HG03469 (cell line): ENCODE results near the gene RPP38.

Source experiments
- ATAC-seq: cut with Tn5 transposase; IDR thresholded peaks from one replicate; pipeline ENCODE4 v1.9.1; 2021; ENCODE audit warnings: mild to moderate bottlenecking, moderate library complexity, moderate number of reproducible peaks; ENCODE audit not compliant: unreplicated experiment

RPP38 gene

DNA sequence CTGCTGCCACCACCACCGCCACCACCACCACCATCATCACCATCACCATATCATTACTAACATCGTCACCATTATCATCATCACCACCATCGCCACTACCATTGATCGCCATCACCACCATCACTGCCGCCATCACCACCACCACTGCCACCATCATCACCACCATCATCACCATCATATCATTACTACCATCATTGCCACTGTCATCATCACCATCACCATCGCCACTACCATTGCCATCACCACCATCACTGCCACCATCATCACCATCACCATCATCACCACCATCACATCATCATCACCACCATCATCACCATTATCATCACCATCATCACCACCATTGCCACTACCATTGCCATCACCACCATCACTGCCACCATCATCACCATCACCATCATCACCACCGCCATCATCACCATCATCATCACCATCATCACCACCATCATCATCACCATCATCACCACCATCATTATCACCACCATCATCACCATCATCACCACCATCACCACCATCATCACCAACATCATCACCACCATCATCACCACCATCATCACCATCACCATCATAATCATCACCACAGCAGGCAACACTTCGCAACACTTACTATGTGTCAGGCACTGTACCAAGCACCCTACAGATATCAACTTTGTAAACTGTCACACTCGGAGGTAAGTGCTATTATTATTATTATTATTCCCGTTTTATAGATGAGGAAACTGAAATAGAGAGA, 52.1 kb downstream of the RPP38 start:
- ATAC-seq: no peak

DNA sequence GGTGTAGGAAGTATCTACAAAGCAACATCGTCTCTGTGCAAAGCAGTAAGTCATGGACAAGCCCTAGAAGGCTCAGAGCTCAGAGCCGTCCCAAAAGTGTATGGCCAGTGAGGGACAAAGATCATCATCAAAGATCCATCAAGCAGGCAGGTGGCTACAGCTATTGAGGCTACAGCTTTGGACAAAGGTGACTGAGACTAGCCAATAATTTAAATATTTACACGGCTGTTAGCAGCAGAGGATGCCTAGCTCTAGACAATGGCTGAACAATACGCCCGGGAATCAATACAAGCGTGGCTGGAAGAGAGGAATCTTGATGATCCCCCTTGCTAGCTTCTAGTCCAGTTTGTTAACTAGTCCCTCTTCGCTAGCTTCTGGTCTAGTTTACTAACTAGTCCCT, 53.4 kb downstream of the RPP38 start:
- ATAC-seq: no peak

DNA sequence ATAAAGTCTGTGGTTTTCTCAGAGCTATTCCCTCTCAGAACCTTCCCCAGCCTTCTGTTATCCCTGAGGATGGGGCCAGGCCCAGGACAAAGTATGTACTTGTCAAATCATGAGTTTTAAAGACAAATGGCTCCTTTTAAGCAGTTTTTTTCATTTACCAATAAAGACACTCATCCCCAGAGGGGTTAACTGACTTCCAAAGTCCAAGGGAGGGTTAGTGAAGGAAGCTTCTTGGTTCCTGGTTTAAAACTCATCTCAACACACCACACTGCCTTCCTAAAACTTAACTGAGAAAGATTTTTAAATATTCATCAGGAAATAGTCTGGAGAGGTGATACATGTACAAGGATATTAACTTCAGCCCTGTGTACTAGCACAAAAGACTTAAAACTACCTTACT, 55.4 kb downstream of the RPP38 start:
- ATAC-seq: no peak
